ENCODE data around the gene CHP2. TPM values are rescaled to one million over a fixed set of nuclear protein-coding genes. Genes with fewer than 3 reads are reported as not detected.

Gene CHP2
- total and polyA plus RNA-seq, 2 experiments from 2014 or later, result not detected

DNA sequence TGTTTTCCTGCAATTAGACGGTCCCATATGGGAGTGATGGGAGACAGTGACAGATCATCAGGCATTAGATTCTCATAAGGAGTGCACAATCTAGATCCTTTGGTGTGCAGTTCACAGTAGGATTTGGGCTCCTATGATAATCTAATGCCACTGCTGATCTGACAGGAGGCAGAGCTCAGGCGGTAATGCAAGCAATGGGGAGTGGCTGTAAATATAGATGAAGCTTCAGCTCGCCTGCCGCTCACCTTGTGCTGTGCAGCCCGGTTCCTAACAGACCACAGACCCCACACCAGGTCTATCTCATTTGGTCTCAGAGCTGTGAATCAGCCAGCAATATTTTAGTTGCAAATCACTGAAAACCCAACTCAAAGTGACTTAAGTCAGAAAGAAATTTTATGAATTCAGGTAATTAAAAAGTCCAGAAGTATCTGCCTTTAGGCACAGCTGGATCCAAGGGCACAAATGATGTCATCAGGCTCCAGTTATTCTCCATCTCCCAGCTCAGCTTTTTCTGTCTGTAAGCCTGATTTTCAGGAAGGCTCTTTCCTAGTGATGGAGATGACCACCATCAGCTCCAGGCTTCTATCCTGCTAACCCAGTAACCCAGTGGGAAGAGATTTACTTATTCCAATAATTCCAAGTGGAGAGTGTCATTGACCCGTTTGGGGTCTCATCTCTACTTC lies 3.3 kb downstream of the CHP2 start:
- H3K4me1 ChIP-seq (ENCODE audit: insufficient read depth), result no peaks in the 10 kb centered on the region
- 42 to 44% methylated on average over 6 of the region's 6 CpGs for WGBS, 2 experiments (ENCODE audit: low coverage in 1 of 2, low lambda C conversion rate in 2 of 2, missing lambda C conversion rate in 2 of 2)
- H3K4me3 ChIP-seq, result no peak overlapping the region
- H3K9me3 ChIP-seq (ENCODE audit: low read depth), result no peaks in the 10 kb centered on the region
- TF ChIP-seq EZH2phosphoT487 (IDR thresholded peaks at IDR 0.05; ENCODE audit: insufficient read depth, low read depth) (no peak), EZH2 (IDR thresholded peaks at IDR 0.05; ENCODE audit: insufficient read depth, poor library complexity, severe bottlenecking) (no peak)
- H2AFZ ChIP-seq, result no peak overlapping the region
- no peaks in the 10 kb centered on the region for H3K36me3 ChIP-seq (ENCODE audit: low read depth)
- H3K79me2 ChIP-seq (ENCODE audit: insufficient read depth), result no peaks in the 10 kb centered on the region
- H3K9me2 ChIP-seq (ENCODE audit: insufficient read depth), result no peaks in the 10 kb centered on the region
- H3F3A ChIP-seq (ENCODE audit: insufficient read depth), result no peaks in the 10 kb centered on the region
- no peak overlapping the region for H3K9ac ChIP-seq
- DNase-seq, result no peak
- peaks cover 22% of the 10 kb centered on the region for H3K27me3 ChIP-seq (replicated peaks; ENCODE audit: insufficient read depth)
- H3K27ac ChIP-seq, result no peak overlapping the region
- in situ Hi-C loops (cut with MboI), result no loop called here
- no peak overlapping the region for H3K4me2 ChIP-seq (ENCODE audit: unreplicated experiment)
- H4K20me1 ChIP-seq (ENCODE audit: insufficient read depth), result no peaks in the 10 kb centered on the region

DNA sequence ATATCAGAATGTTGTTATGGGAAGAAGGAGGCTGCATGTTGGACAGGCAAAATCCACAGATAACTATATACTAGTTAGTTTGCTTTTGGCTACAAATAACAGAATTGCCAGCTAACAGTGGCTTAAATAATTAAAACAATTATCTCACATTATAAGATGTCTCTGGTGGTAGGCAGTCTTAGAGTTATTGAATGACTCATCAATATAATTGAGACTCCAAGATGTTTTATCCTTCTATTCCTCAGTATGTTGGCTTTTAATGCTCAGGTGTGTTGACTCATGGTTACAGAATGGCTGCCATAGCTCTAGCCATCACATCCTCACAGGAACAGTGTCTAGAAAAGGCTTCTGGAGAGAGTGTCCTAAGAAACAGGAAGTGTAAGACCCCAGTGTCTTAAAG lies 11.1 kb downstream of the CHP2 start:
- no peaks in the 10 kb centered on the region for H3K9me2 ChIP-seq (ENCODE audit: insufficient read depth)
- no peak for TF ChIP-seq EZH2 (IDR thresholded peaks at IDR 0.05; ENCODE audit: insufficient read depth, poor library complexity, severe bottlenecking)
- TF ChIP-seq EZH2phosphoT487 (IDR thresholded peaks at IDR 0.05; ENCODE audit: insufficient read depth, low read depth), result no peak
- in situ Hi-C loops (cut with MboI), result no loop called here
- no peak overlapping the region for H3K27ac ChIP-seq
- H4K20me1 ChIP-seq (ENCODE audit: insufficient read depth), result no peaks in the 10 kb centered on the region
- H3K36me3 ChIP-seq (ENCODE audit: low read depth), result no peaks in the 10 kb centered on the region
- H3F3A ChIP-seq (ENCODE audit: insufficient read depth), result no peaks in the 10 kb centered on the region
- H3K4me1 ChIP-seq (ENCODE audit: insufficient read depth), result no peaks in the 10 kb centered on the region
- H3K9me3 ChIP-seq (ENCODE audit: low read depth), result no peaks in the 10 kb centered on the region
- no peaks in the 10 kb centered on the region for H3K79me2 ChIP-seq (ENCODE audit: insufficient read depth)
- H3K4me3 ChIP-seq, result no peak overlapping the region
- no peak for DNase-seq
- no peaks in the 10 kb centered on the region for H3K27me3 ChIP-seq (replicated peaks; ENCODE audit: insufficient read depth)
- H2AFZ ChIP-seq, result no peak overlapping the region
- no peak overlapping the region for H3K9ac ChIP-seq
- H3K4me2 ChIP-seq (ENCODE audit: unreplicated experiment), result no peak overlapping the region

DNA sequence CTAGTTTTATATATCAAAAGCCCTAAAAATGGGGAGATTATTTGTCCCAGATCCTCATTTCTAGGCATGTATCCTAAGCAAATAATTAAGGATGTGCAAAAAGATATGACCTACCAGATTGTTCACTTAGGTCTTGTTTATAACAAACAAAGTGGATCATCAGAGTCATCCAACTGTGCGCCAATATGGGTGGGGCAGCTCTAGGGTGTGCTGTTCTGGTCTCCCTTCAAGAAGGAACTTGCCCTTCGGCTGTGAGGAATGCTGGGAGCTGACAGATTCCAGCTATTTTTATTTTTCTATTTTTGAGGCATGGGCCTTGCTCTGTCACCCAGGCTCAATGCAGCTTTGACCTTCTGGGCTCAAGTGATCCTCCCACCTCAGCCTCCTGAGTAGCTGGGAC lies 13.8 kb downstream of the CHP2 start:
- Histone ChIP-seq H3K4me1 (ENCODE audit: insufficient read depth) (no peaks in the 10 kb centered on the region), H3K9me2 (ENCODE audit: insufficient read depth) (no peaks in the 10 kb centered on the region), H3K27me3 (replicated peaks; ENCODE audit: insufficient read depth) (no peaks in the 10 kb centered on the region), H3F3A (ENCODE audit: insufficient read depth) (no peaks in the 10 kb centered on the region), H2AFZ (no peak overlapping the region), H3K36me3 (ENCODE audit: low read depth) (no peaks in the 10 kb centered on the region), H3K4me3 (no peak overlapping the region), H3K4me2 (ENCODE audit: unreplicated experiment) (no peak overlapping the region), H3K79me2 (ENCODE audit: insufficient read depth) (no peaks in the 10 kb centered on the region), H3K9ac (no peak overlapping the region), H3K9me3 (ENCODE audit: low read depth) (no peaks in the 10 kb centered on the region), H3K27ac (no peak overlapping the region), H4K20me1 (ENCODE audit: insufficient read depth) (no peaks in the 10 kb centered on the region)
- TF ChIP-seq EZH2 (IDR thresholded peaks at IDR 0.05; ENCODE audit: insufficient read depth, poor library complexity, severe bottlenecking), result no peak
- TF ChIP-seq EZH2phosphoT487 (IDR thresholded peaks at IDR 0.05; ENCODE audit: insufficient read depth, low read depth), result no peak
- 22 to 28% methylated on average over 2 of the region's 2 CpGs for WGBS, 2 experiments (ENCODE audit: low coverage in 1 of 2, low lambda C conversion rate in 2 of 2, missing lambda C conversion rate in 2 of 2)
- DNase-seq, result no peak
- in situ Hi-C loops (cut with MboI), result no loop called here

DNA sequence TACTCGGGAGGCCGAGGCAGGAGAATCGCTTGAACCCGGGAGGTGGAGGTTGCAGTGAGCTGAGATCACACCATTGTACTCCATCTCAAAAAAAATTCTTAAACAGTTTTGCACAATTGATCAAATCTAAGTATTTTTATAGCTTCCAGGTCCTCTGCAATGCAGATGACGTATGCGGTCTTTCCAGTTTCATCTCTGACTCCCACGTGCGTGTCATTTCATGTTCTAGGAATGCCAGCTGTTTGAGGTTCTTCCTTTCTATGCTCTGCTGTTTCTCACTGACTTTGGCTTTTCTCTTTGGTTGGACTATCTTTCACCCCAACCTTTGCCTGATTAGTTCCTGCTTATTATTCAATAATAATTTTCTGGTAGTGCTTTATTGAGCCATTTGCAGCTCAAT lies 16.2 kb downstream of the CHP2 start:
- no peak for TF ChIP-seq EZH2 (IDR thresholded peaks at IDR 0.05; ENCODE audit: insufficient read depth, poor library complexity, severe bottlenecking)
- TF ChIP-seq EZH2phosphoT487 (IDR thresholded peaks at IDR 0.05; ENCODE audit: insufficient read depth, low read depth), result no peak
- 37 to 44% methylated on average over 8 of the region's 8 CpGs for WGBS, 2 experiments (ENCODE audit: low coverage in 1 of 2, low lambda C conversion rate in 2 of 2, missing lambda C conversion rate in 2 of 2)
- Histone ChIP-seq H3K4me3 (no peak overlapping the region), H3K9me2 (ENCODE audit: insufficient read depth) (no peaks in the 10 kb centered on the region), H3K4me2 (ENCODE audit: unreplicated experiment) (no peak overlapping the region), H4K20me1 (ENCODE audit: insufficient read depth) (no peaks in the 10 kb centered on the region), H3K27ac (no peak overlapping the region), H3K27me3 (replicated peaks; ENCODE audit: insufficient read depth) (no peaks in the 10 kb centered on the region), H3K9me3 (ENCODE audit: low read depth) (no peaks in the 10 kb centered on the region), H3K4me1 (ENCODE audit: insufficient read depth) (no peaks in the 10 kb centered on the region), H2AFZ (no peak overlapping the region), H3K36me3 (ENCODE audit: low read depth) (no peaks in the 10 kb centered on the region), H3K9ac (no peak overlapping the region), H3F3A (ENCODE audit: insufficient read depth) (no peaks in the 10 kb centered on the region), H3K79me2 (ENCODE audit: insufficient read depth) (no peaks in the 10 kb centered on the region)
- peak; percentile 24 for DNase-seq
- in situ Hi-C loops (cut with MboI), result loop anchor here (10.0 kb wide), 1 partner anchor 56 kb away; the partner anchor contains the start of gene ERN2
